ENCODE data around the gene ACP2.

DNA sequence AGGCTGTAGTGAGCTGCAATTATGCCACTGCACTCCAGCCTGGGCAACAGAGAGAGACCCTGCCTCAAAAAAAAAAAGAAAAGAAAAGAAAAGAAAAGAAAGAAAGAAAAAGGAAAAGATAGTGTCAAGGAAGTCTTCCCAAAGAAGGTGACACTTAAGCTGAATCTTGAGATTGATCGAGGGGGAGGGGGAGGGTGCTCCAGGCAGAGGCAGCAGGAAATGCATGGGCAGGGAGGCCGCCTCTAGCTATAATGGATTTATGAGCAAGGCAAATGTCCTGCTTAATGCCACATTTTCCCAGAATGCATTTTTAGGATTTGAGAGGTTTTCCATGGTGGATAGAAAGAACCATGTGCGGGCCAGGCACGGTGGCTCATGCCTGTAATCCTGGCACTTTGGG lies 47.6 kb downstream of the ACP2 start:
- TF ChIP-seq, protein P1, sequence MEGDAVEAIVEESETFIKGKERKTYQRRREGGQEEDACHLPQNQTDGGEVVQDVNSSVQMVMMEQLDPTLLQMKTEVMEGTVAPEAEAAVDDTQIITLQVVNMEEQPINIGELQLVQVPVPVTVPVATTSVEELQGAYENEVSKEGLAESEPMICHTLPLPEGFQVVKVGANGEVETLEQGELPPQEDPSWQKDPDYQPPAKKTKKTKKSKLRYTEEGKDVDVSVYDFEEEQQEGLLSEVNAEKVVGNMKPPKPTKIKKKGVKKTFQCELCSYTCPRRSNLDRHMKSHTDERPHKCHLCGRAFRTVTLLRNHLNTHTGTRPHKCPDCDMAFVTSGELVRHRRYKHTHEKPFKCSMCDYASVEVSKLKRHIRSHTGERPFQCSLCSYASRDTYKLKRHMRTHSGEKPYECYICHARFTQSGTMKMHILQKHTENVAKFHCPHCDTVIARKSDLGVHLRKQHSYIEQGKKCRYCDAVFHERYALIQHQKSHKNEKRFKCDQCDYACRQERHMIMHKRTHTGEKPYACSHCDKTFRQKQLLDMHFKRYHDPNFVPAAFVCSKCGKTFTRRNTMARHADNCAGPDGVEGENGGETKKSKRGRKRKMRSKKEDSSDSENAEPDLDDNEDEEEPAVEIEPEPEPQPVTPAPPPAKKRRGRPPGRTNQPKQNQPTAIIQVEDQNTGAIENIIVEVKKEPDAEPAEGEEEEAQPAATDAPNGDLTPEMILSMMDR (IDR thresholded peaks at IDR 0.05) = no peak
- TF ChIP-seq EZH2 (IDR thresholded peaks at IDR 0.05) = no peak
